Measurements from ENCODE around the gene PARP8.

PARP8 gene

GRCh38 chr5:50839472-50839871 is 173.0 kb downstream of the PARP8 start:
- no peak for DNase-seq (ENCODE audit: low read depth, low spot score)

GRCh38 chr5:50843091-50843490 is 176.7 kb downstream of the PARP8 start:
- DNase-seq (ENCODE audit: low read depth, low spot score): no peak

- no peak for DNase-seq (ENCODE audit: low read depth, low spot score)
Measured at GRCh38 chr5:50846261-50846660, 179.8 kb downstream of the PARP8 start.

- DNase-seq (ENCODE audit: low read depth, low spot score): no peak
Measured at GRCh38 chr5:50849554-50849953, 183.1 kb downstream of the PARP8 start.

- no peak for DNase-seq (ENCODE audit: low read depth, low spot score)
Measured at GRCh38 chr5:50853151-50853550, 186.7 kb downstream of the PARP8 start.

GRCh38 chr5:50854082-50854481 is 187.6 kb downstream of the PARP8 start:
- DNase-seq (ENCODE audit: low read depth, low spot score): no peak

GRCh38 chr5:50855001-50855400 is 188.6 kb downstream of the PARP8 start:
- no peak for DNase-seq (ENCODE audit: low read depth, low spot score)

- no peak for DNase-seq (ENCODE audit: low read depth, low spot score)
Measured at GRCh38 chr5:50856401-50857119, 190.1 kb downstream of the PARP8 start.

GRCh38 chr5:50863534-50864170 is 197.2 kb downstream of the PARP8 start:
- no peak for DNase-seq (ENCODE audit: low read depth, low spot score)

GRCh38 chr5:50864466-50864865 is 198.0 kb downstream of the PARP8 start:
- DNase-seq (ENCODE audit: low read depth, low spot score): no peak

GRCh38 chr5:50866415-50866814 is 200.0 kb downstream of the PARP8 start:
- DNase-seq (ENCODE audit: low read depth, low spot score): no peak

GRCh38 chr5:50867140-50867539 is 200.7 kb downstream of the PARP8 start:
- DNase-seq (ENCODE audit: low read depth, low spot score): no peak

- no peak for DNase-seq (ENCODE audit: low read depth, low spot score)
Measured at GRCh38 chr5:50873595-50874277, 207.3 kb downstream of the PARP8 start.

GRCh38 chr5:50874306-50875001 is 208.0 kb downstream of the PARP8 start:
- no peak for DNase-seq (ENCODE audit: low read depth, low spot score)

- no peak for DNase-seq (ENCODE audit: low read depth, low spot score)
Measured at GRCh38 chr5:50875002-50875344, 208.5 kb downstream of the PARP8 start.

- DNase-seq (ENCODE audit: low read depth, low spot score): no peak
Measured at GRCh38 chr5:50878470-50878869, 212.0 kb downstream of the PARP8 start.

- no peak for DNase-seq (ENCODE audit: low read depth, low spot score)
Measured at GRCh38 chr5:50881407-50881806, 215.0 kb downstream of the PARP8 start.

- DNase-seq (ENCODE audit: low read depth, low spot score): no peak
Measured at GRCh38 chr5:50886657-50887345, 220.4 kb downstream of the PARP8 start.

- DNase-seq (ENCODE audit: low read depth, low spot score): no peak
Measured at GRCh38 chr5:50887889-50888633, 221.6 kb downstream of the PARP8 start.

GRCh38 chr5:50888751-50889150 is 222.3 kb downstream of the PARP8 start:
- no peak for DNase-seq (ENCODE audit: low read depth, low spot score)

GRCh38 chr5:50889790-50890189 is 223.4 kb downstream of the PARP8 start:
- no peak for DNase-seq (ENCODE audit: low read depth, low spot score)

All from smooth muscle cell of the brain vasculature (primary cell).